Inflammatory macrophage treated with lipopolysaccharide for 4 hours (primary cell): ENCODE data around the gene SERPINB12.

Experiments used
- DNase-seq: peaks from one replicate; pipeline ENCODE4 v3.0.0-alpha.2; 2020

Gene SERPINB12

GRCh38 chr18:63542069-63542468 lies at the start of gene SERPINB12:
Gene SERPINB12 (plus strand): TSS chr18:63542369. CDS start chr18:63556160, 13,791 bp downstream.
- no peak for DNase-seq

DNA sequence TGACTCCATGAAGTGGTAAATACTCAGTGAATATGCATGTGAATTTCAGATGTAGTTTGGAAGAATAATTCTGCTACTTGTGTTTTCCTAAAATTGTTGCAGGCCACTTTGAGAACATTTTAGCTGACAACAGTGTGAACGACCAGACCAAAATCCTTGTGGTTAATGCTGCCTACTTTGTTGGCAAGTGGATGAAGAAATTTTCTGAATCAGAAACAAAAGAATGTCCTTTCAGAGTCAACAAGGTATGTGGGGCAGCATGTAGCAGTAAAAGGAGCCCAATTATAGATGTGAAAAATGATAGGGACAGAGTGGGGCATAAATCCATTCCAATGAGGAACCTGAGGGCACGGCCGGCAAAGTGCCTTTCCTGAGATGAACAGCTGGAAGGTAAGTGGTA lies 49.3 kb upstream of the SERPINB12 start:
- DNase-seq = no peak

GRCh38 chr18:63495675-63496074 lies 46.5 kb upstream of the SERPINB12 start:
- DNase-seq = no peak

DNA sequence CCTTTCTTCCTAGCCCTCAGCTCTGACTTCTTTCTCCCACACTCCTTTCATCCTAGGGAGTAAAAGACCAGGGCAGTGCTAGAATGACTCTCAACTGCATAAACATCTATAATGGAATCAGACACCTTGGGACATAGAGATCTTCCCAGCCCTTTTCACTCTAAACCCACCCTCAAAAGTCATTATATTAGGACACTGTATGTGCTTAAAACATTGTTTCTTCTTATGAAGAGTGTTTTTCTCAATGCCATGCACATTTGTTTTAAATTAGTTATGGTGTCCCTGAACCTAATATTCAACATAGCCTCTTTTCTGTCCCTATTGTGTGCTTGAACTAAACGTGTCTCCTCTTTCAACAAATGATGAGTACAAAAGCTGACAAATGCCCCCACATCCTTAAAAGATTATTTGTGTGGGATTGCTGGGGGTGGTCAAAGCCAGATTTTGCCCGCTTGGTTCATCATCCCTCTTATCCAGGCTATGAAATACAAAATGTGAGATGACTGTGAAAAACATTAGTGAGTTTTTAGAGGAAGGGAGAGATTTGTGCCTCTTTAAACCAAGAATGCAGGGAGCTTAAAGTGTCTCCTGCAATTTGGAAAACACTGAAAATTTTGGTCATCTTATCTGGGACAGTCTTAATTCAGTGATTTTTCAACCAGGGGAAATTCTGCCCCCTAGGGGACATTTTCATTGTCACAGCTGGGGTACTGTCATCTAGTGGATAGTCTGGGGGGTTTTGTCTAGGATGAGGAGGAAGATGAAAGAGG lies 36.4 kb upstream of the SERPINB12 start:
- DNase-seq = peak; percentile 54

DNA sequence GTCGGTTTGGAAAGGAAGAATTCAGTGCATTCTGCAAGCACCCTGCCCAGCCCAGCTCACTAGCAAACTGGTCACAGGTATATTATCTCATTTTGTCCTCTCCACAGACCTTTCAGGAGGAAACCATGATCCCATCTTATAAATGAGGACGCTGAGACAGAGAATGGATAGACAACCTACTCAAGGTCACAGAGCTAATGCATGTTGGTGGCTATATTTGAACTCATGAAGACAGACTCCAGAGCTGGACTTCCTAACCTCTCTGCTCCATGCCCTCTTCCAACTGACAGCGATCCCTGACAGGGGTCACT lies 35.9 kb upstream of the SERPINB12 start:
- no peak for DNase-seq

DNA sequence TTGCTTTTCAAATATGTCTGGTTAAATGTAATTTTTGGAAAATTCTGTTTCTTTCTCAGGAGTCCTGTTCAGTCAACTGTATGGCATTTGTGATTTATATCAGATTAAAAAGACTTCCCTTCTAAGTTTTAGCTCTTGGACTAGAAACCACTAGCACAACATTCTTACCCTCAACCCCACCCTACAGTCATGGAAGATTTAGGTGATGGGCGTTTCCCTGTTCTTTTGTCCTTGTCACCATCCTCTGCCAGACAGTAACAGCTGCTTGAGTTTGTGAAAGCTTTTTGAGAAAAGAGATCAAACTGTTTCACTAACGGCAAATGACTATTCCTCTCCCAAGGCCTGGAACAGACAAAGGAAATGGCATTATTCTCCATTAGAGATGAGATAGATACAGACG lies 33.6 kb upstream of the SERPINB12 start:
- no peak for DNase-seq

DNA sequence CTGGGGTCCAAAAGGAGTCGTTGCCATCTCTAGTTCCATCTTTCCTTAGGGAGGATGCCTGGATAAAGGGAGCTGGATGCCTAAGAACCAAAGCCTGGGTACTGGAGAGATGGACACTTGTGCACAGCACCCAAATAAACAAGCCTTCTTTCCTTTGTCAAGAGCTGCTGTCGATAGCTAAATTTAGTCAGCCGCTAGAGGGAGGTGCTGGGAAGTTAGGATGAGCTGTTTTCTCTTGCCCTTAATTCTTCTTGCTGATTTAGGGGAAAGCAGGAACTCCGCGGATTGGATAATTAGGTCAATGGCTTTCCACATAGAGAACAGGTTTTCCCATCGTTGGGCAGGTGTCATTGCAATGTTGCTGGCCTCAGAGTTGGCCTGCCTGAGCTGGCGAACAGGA lies 30.9 kb upstream of the SERPINB12 start:
- DNase-seq = peak; percentile 54

DNA sequence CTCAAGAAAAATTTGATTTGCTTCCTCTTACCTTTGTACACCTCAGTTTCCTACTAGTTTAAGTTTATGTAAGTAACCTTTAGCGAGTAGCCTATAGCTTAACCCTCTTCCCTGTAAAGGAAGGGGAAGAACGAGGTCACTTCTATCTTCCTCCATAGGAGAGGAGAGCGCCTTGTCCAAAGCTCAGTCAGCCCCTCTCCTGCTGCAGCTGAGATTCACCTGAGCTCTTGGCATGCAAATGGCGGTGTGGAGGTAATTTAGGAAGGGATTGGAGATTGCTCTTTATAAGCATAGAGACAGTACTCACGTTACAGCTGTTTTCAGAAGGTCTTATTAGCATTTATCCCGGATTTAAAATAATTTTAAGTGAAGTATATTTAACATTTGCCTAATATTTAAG lies 27.8 kb upstream of the SERPINB12 start:
- DNase-seq = no peak

GRCh38 chr18:63514888-63515678 lies 27.1 kb upstream of the SERPINB12 start:
- DNase-seq = no peak

GRCh38 chr18:63515801-63516200 lies 26.4 kb upstream of the SERPINB12 start:
- DNase-seq = no peak

- peak; percentile 79 for DNase-seq
Measured at GRCh38 chr18:63518178-63519012, 23.8 kb upstream of the SERPINB12 start.

GRCh38 chr18:63520053-63520685 lies 22.0 kb upstream of the SERPINB12 start:
- DNase-seq = no peak

- DNase-seq = no peak
Measured at GRCh38 chr18:63523660-63524059, 18.5 kb upstream of the SERPINB12 start.

GRCh38 chr18:63527251-63527650 lies 14.9 kb upstream of the SERPINB12 start:
- no peak for DNase-seq

GRCh38 chr18:63528863-63529492 lies 13.2 kb upstream of the SERPINB12 start:
- DNase-seq = no peak

- no peak for DNase-seq
Measured at GRCh38 chr18:63532471-63532870, 9.7 kb upstream of the SERPINB12 start.

GRCh38 chr18:63534615-63535014 lies 7.6 kb upstream of the SERPINB12 start:
- peak; percentile 42 for DNase-seq

DNA sequence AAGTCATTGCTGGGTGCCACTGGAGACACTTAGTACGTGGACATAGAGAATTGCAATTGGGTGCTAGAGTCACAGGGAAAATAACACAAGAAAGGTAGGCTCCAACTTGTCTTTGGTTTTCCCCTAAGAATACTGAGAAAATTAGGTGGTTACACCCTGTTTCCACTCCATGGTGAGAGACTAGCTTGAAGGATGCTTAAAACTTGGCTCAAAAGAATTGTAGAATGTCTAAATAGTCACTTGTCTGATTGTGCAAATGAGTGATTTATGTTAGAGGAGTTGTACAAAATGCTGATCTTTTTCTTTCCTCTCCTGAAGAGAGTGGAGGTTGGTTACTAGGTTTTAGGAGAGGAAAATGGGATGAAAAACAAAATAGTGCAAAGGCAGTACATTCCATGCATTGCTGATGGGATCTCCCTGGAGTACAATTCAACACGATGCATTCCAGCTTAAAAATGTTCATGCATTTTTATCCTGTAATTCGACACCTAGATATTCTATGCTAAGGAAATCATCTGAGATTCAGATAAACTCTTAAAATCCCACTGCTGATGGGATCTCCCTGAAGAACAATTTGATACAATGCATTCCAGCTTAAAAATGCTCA lies 2.2 kb upstream of the SERPINB12 start:
- no peak for DNase-seq

DNA sequence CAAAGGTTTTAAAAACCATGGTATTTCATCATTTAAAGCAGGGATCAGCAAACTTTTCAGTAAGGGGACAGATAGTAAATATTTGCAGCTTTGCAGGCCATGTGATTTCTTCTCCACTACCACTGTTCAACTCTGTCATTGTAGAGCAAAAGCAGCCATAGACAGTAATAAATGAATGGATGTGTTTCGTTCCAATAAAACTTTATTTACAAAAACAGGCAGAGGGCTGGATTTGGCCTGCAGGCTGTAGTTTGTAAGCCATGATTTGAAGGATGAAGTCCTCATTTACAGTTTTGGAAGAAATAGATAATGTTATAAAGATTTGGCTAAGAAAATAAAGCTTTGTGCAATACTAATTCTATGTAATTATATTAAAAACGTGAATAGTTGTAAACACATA lies 1.8 kb downstream of the SERPINB12 start:
- no peak for DNase-seq

DNA sequence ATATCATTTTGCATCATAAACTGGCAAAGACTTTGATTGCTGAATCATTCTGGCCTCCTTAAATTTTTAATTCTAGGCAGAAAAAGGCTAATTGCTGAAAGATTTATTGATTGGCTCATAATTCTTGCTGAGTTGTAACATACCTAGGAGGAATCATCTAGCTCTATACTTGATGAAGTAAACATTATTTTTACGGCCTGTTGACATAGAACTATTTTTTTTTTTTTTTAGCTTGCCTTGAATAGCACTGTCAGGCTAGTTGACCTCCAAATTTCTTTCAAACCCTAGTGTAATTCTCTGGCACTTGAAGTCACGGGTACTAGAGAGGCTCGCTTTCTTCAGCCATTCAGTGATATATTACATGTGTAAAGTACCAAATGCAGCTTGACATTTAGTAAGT lies 2.8 kb downstream of the SERPINB12 start:
- DNase-seq = no peak

- no peak for DNase-seq
Measured at GRCh38 chr18:63550068-63550467, 7.9 kb downstream of the SERPINB12 start.

DNA sequence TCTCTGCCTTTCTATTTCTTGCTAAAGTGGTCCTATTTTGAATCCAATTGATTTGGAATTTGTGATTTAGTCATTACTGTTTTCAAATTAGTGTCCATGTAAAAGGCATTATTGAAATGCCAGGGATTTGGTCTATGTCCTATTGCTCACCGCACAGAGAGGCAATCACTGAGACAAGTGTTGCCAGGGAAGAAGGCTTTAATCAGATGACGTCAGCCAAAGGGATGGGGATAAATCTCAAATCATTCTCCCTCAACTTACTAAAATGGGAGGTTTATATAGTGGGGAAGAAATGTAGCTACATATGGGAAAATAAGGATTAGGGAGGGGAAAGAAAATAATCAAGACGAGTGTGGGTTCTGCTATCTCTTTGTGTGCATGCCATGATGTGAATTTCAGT lies 9.6 kb downstream of the SERPINB12 start:
- no peak for DNase-seq
